Small intestine (tissue), 7 donors: ENCODE results near the gene MGAT5B. TPM values are rescaled to one million over a fixed set of nuclear protein-coding genes. Genes with fewer than 3 reads are reported as not detected.

ENCODE experiments used
- DNase-seq, 2 donors: peaks; one replicate each; pipeline versions ENCODE4 v3.0.0 to v3.0.0-alpha.2; 2013
- FAIRE-seq: peaks from 2 replicates; lab custom pipeline; 2012; peaks lifted over from hg19 to GRCh38; lab: Jason Lieb, UNC
- H3K27ac ChIP-seq, 3 donors: one replicate each; pipeline ENCODE4 v1.5.1; 2013; ENCODE audit warnings: low read length in 2 of 3, mild to moderate bottlenecking in 2 of 3, control low read depth in 1 of 3, inconsistent platforms in 1 of 3, low read depth in 1 of 3, moderate library complexity in 1 of 3
- H3K27me3 ChIP-seq, 3 donors: one replicate each; pipeline ENCODE4 v1.6.1; 2013; ENCODE audit warnings: low read length in 3 of 3, inconsistent platforms in 1 of 3; ENCODE audit not compliant: control insufficient read depth in 3 of 3, insufficient read depth in 3 of 3
- H3K36me3 ChIP-seq, 3 donors: one replicate each; pipeline ENCODE4 v1.6.1; 2013; ENCODE audit warnings: low read length in 3 of 3, inconsistent platforms in 1 of 3, low read depth in 1 of 3, mild to moderate bottlenecking in 1 of 3, moderate library complexity in 1 of 3; ENCODE audit not compliant: control insufficient read depth in 3 of 3, insufficient read depth in 2 of 3
- H3K4me1 ChIP-seq, 3 donors: one replicate each; pipeline ENCODE4 v1.6.1; 2013; ENCODE audit warnings: low read length in 2 of 3, inconsistent platforms in 1 of 3, low read depth in 1 of 3, mild to moderate bottlenecking in 1 of 3, moderate library complexity in 1 of 3; ENCODE audit not compliant: control insufficient read depth in 3 of 3, insufficient read depth in 2 of 3
- H3K4me3 ChIP-seq, 3 donors: one replicate each; pipeline ENCODE4 v1.5.1; 2013; ENCODE audit warnings: low read length in 3 of 3, control low read depth in 1 of 3, inconsistent platforms in 1 of 3, low read depth in 1 of 3, mild to moderate bottlenecking in 1 of 3, moderate library complexity in 1 of 3
- H3K9me3 ChIP-seq, 2 donors: one replicate each; pipeline ENCODE4 v1.6.1; 2013; ENCODE audit warnings: low read depth in 1 of 2, low read length in 1 of 2; ENCODE audit not compliant: control insufficient read depth in 2 of 2, insufficient read depth in 1 of 2
- WGBS, 3 donors: extraction: QIAGEN DNeasy Blood & Tissue Kit; methylation state at CpG; one replicate each; pipeline ENCODE4 v1.1.7; 2013; 5-methylcytosine and 5-hydroxymethylcytosine counted together
- polyA plus RNA-seq, 4 donors: library from polyadenylated mRNA; stranded (reverse) in 3 of 4; unstranded in 1 of 4; fragments of 200-250 nt in 3 of 4; fragments of 120-200 nt in 1 of 4; gene quantifications; one replicate each; pipeline versions ENCODE4 v1.2.1 to v1.2.3, GENCODE V29; 2013
- donor health status: healthy with polysubstance abuse.
- donor health status: control.
- donor health status: control.
- donor health status: Bipolar disorder and iron deficiency.
- donor health status: healthy.

MGAT5B gene
- polyA plus RNA-seq, 4 donors = 0.40 TPM; not detected in 2

- Histone ChIP-seq H3K27ac (no peak overlapping the region), H3K27me3 (no peaks in the 10 kb centered on the region), H3K4me3 (no peak overlapping the region), H3K9me3 (peaks cover 0 to 5% of the 10 kb centered on the region in 2 donors), H3K4me1 (no peaks in the 10 kb centered on the region), H3K36me3 (no peaks in the 10 kb centered on the region)
- FAIRE-seq = no peak
- WGBS, 3 donors = 88 to 97% (median 93%) methylated on average over 11 of the region's 11 CpGs
- no peak for DNase-seq
Observed at GRCh38 chr17:76894842-76895241, 26.6 kb downstream of the MGAT5B start.

DNA sequence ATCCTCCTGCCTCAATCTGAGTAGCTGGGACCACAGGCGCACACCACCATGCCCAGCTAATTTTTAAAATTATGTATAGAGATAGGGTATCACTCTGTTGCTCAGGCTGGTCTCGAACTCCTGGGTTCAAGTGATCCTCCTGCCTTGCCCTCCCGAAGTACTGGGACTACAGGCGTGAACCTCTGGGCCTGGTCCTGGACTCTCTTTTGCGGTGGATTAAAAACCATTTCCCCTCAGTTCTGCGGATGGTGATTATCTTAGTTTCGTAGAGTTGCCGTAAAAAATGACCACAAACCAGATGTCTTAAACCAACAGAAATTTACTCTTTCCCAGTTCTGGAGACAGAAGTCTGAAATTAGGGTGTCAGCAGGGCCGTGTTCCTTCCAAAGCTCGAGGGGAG is 28.8 kb downstream of the MGAT5B start:
- FAIRE-seq (no peak), DNase-seq (no peak)
- WGBS, 3 donors = 70 to 83% (median 76%) methylated on average over 10 of the region's 10 CpGs
- H3K27ac ChIP-seq = no peak overlapping the region
- H3K36me3 ChIP-seq = no peaks in the 10 kb centered on the region
- H3K4me1 ChIP-seq = no peaks in the 10 kb centered on the region
- no peak overlapping the region for H3K4me3 ChIP-seq
- no peaks in the 10 kb centered on the region for H3K27me3 ChIP-seq
- peaks cover 0 to 5% of the 10 kb centered on the region in 2 donors for H3K9me3 ChIP-seq

DNA sequence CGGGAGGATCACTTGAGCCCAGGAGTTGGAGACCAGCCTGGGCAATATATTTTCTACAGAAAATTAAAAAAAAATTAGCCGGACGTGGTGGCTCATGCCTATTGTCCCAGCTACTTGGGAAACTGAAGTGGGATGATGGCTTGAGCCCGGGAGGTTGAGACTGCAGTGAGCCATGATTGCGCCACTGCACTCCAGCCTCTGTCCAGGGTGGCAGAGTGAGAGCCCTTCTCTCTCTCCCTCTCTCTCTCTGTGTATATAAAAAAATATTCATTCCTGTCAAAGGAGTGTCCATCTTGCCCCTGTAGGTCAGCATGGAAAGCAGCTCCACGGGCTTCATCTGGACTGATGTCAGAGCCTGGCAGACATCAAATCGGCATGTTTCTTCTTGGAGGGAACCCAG is 31.2 kb downstream of the MGAT5B start:
- 76 to 85% (median 84%) methylated on average over 7 of the region's 7 CpGs for WGBS, 3 donors
- no peak for FAIRE-seq
- no peak for DNase-seq
- no peak overlapping the region for H3K4me3 ChIP-seq
- no peaks in the 10 kb centered on the region for H3K36me3 ChIP-seq
- no peak overlapping the region for H3K27ac ChIP-seq
- no peaks in the 10 kb centered on the region for H3K27me3 ChIP-seq
- peaks cover 0 to 5% of the 10 kb centered on the region in 2 donors for H3K9me3 ChIP-seq
- H3K4me1 ChIP-seq = no peaks in the 10 kb centered on the region

- Histone ChIP-seq H3K4me3 (no peak overlapping the region), H3K27me3 (no peaks in the 10 kb centered on the region), H3K27ac (no peak overlapping the region), H3K4me1 (no peaks in the 10 kb centered on the region), H3K36me3 (no peaks in the 10 kb centered on the region), H3K9me3 (no peaks in the 10 kb centered on the region)
- FAIRE-seq = no peak
- 85 to 92% (median 90%) methylated on average over 8 of the region's 8 CpGs for WGBS, 3 donors
- no peak for DNase-seq
Observed at GRCh38 chr17:76900723-76901122, 32.5 kb downstream of the MGAT5B start.

- FAIRE-seq (no peak), DNase-seq (no peak)
- H3K4me3 ChIP-seq = no peak overlapping the region
- H3K27ac ChIP-seq = no peak overlapping the region
- H3K27me3 ChIP-seq = no peaks in the 10 kb centered on the region
- H3K36me3 ChIP-seq = no peaks in the 10 kb centered on the region
- H3K9me3 ChIP-seq = no peaks in the 10 kb centered on the region
- WGBS, 3 donors = 67 to 74% (median 72%) methylated on average over 11 of the region's 11 CpGs
- no peaks in the 10 kb centered on the region for H3K4me1 ChIP-seq
Observed at GRCh38 chr17:76901542-76902197, 33.5 kb downstream of the MGAT5B start.

DNA sequence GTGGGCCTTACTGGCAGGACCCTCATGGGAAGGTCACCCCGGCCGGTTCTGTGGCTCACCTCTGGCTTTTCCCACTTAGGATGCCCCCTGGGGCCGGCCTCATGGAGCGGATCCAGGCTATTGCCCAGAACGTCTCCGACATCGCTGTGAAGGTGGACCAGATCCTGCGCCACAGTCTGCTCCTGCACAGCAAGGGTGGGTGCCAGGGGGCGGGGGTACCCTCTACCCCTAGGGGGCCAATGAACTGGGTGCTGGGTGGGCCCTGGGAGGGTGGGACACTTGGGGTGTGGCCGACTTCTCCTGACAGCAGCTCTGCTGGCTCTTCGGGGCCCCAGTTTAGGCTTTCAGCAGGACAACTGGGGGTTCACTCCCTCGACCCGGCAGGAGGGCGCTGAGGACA is 34.3 kb downstream of the MGAT5B start:
- no peaks in the 10 kb centered on the region for H3K27me3 ChIP-seq
- FAIRE-seq (no peak), DNase-seq (no peak)
- H3K4me3 ChIP-seq = no peak overlapping the region
- H3K36me3 ChIP-seq = no peaks in the 10 kb centered on the region
- no peaks in the 10 kb centered on the region for H3K4me1 ChIP-seq
- no peaks in the 10 kb centered on the region for H3K9me3 ChIP-seq
- H3K27ac ChIP-seq = no peak overlapping the region
- WGBS, 3 donors = 81 to 87% (median 83%) methylated on average over 13 to 14 of the region's 14 CpGs

DNA sequence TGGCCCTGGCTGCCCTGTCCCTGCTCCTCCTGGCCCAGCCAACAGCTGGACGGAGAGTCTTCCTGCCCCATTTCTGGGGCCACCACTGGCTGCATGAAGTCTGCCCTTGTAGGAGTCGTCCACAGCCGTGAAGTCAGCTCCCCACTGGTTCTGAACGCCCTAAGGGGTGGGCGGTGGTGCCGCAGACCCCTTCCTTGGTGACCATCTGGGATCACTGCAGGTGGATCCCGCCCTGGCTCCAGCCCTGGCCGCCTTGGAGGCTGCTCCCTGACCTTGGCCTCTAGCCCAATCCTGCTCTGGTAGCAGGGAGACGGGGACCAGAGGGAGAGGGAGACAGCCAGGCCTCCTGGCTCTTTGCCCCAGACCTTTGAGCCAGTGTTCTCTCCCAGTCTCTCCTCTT is 35.4 kb downstream of the MGAT5B start:
- Histone ChIP-seq H3K27ac (no peak overlapping the region), H3K4me3 (no peak overlapping the region), H3K9me3 (no peaks in the 10 kb centered on the region), H3K27me3 (no peaks in the 10 kb centered on the region), H3K36me3 (no peaks in the 10 kb centered on the region), H3K4me1 (no peaks in the 10 kb centered on the region)
- DNase-seq = no peak
- 63 to 75% (median 64%) methylated on average over 9 of the region's 9 CpGs for WGBS, 3 donors
- FAIRE-seq = no peak

DNA sequence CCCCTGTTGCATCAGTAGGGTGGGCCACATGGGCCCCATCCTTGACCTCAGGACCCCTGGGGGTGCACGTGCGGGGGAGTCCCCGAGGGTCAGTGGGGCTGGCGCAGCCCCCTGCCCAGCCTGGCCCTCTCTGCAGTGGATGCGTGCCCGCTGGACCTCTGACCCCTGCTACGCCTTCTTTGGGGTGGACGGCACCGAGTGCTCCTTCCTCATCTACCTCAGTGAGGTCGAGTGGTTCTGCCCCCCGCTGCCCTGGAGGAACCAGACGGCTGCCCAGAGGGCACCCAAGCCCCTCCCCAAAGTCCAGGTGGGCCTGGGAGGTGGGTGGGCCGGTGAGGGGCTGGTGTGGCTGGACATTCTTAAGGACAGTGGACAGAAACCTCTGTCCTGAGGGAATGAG is 35.9 kb downstream of the MGAT5B start:
- FAIRE-seq (no peak), DNase-seq (no peak)
- Histone ChIP-seq H3K9me3 (no peaks in the 10 kb centered on the region), H3K27ac (no peak overlapping the region), H3K27me3 (no peaks in the 10 kb centered on the region), H3K4me3 (no peak overlapping the region), H3K4me1 (no peaks in the 10 kb centered on the region), H3K36me3 (no peaks in the 10 kb centered on the region)
- WGBS, 3 donors = 79 to 89% (median 82%) methylated on average over 12 to 13 of the region's 13 CpGs

DNA sequence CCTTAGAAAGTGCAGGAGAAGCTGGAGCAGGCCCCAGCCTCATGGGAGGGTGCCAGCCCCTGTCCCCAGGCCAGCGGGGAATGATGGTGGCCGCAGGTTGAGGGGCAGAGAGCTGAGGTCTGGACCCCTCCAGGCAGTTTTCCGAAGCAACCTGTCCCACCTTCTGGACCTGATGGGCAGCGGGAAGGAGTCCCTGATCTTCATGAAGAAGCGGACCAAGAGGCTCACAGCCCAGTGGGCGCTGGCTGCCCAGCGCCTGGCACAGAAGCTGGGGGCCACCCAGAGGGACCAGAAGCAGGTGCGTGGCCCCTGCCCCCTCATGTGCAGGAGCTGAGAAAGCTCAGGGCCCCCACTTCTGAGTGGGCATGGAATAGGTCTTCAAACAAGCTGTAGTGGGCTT is 36.8 kb downstream of the MGAT5B start:
- no peak overlapping the region for H3K27ac ChIP-seq
- 82 to 93% (median 83%) methylated on average over 8 of the region's 8 CpGs for WGBS, 3 donors
- H3K4me1 ChIP-seq = no peaks in the 10 kb centered on the region
- no peaks in the 10 kb centered on the region for H3K36me3 ChIP-seq
- no peaks in the 10 kb centered on the region for H3K27me3 ChIP-seq
- H3K4me3 ChIP-seq = no peak overlapping the region
- FAIRE-seq = no peak
- no peak for DNase-seq
- H3K9me3 ChIP-seq = no peaks in the 10 kb centered on the region
